ENCODE data around the gene NTF4. TPM values are rescaled to one million over a fixed set of nuclear protein-coding genes. Genes with fewer than 3 reads are reported as not detected.

NTF4 gene
- total and polyA plus RNA-seq, 2 of the 8 experiments (the other 6 are each of a cell fraction or from before 2014, with no cell fraction given), result 3.1 to 6.5 TPM

GRCh38 chr19:49059053-49059452 is 5.6 kb downstream of the NTF4 start (continued):
- TF ChIP-seq CHD7 (IDR thresholded peaks at IDR 0.05; ENCODE audit: insufficient replicate concordance, low read length) (no peak), SP2 (IDR thresholded peaks at IDR 0.05; ENCODE audit: low read length) (no peak), SAP30 (IDR thresholded peaks at IDR 0.05; ENCODE audit: insufficient read depth, insufficient replicate concordance, low read length) (no peak), ATF2 (IDR thresholded peaks at IDR 0.05; ENCODE audit: low read length) (no peak), TBP (IDR thresholded peaks at IDR 0.05; ENCODE audit: low read depth, low read length) (no peak), EZH2 (IDR thresholded peaks at IDR 0.05; ENCODE audit: low read depth, low read length, severe bottlenecking) (no peak), BACH1 (IDR thresholded peaks at IDR 0.05; ENCODE audit: low read length) (no peak), SIX5 (IDR thresholded peaks at IDR 0.05; ENCODE audit: low read depth, low read length) (no peak), POU5F1 (IDR thresholded peaks at IDR 0.05; ENCODE audit: low read depth, low read length) (no peak)

Measured in H1 (cell line).